Kidney (tissue), 14 donors: ENCODE data around the gene ANO6. TPM values are rescaled to one million over a fixed set of nuclear protein-coding genes. Genes with fewer than 3 reads are reported as not detected.

Experiments
- DNase-seq, 5 donors: peaks; one replicate each; pipeline ENCODE4 v3.0.0-alpha.2; 2013 to 2020
- FAIRE-seq: peaks from 2 replicates; lab custom pipeline; 2012; peaks lifted over from hg19 to GRCh38; lab: Jason Lieb, UNC
- H3K27ac ChIP-seq, 2 donors: one replicate each; pipeline ENCODE4 v1.7.0; 2013; ENCODE audit warnings: low read depth in 2 of 2, low read length in 2 of 2, inconsistent platforms in 1 of 2
- H3K27me3 ChIP-seq: one replicate; pipeline ENCODE4 v1.7.1; 2013; ENCODE audit warnings: low read length, inconsistent platforms; ENCODE audit not compliant: control insufficient read depth, insufficient read depth
- H3K36me3 ChIP-seq, 3 donors: one replicate each; pipeline versions ENCODE4 v1.7.0 to v1.7.1; 2013; ENCODE audit warnings: low read length in 3 of 3, control low read depth in 1 of 3, inconsistent platforms in 1 of 3; ENCODE audit not compliant: insufficient read depth in 3 of 3, control insufficient read depth in 2 of 3
- H3K4me1 ChIP-seq, 3 donors: one replicate each; pipeline versions ENCODE4 v1.7.0 to v1.7.1; 2013; ENCODE audit warnings: low read length in 3 of 3, inconsistent platforms in 1 of 3, low read depth in 1 of 3; ENCODE audit not compliant: control insufficient read depth in 2 of 3, insufficient read depth in 2 of 3
- H3K4me3 ChIP-seq, 3 donors: one replicate each; pipeline versions ENCODE4 v1.7.0 to v1.8.1; 2013; ENCODE audit warnings: low read length in 3 of 3, control low read depth in 1 of 3, inconsistent platforms in 1 of 3
- H3K9ac ChIP-seq, 3 donors: one replicate each; pipeline versions ENCODE4 v1.7.0 to v1.7.1; 2013; ENCODE audit warnings: low read length in 3 of 3, control low read depth in 1 of 3, inconsistent platforms in 1 of 3
- H3K9me3 ChIP-seq, 3 donors: one replicate each; pipeline versions ENCODE4 v1.7.0 to v1.7.1; 2013; ENCODE audit warnings: low read length in 3 of 3, control low read depth in 1 of 3, inconsistent platforms in 1 of 3; ENCODE audit not compliant: control insufficient read depth in 2 of 3, insufficient read depth in 1 of 3
- CTCF ChIP-seq: IDR thresholded peaks from 3 replicates; pipeline ENCODE4 v1.5.1; 2012; ENCODE audit warnings: mild to moderate bottlenecking, moderate library complexity, borderline replicate concordance; ENCODE audit not compliant: insufficient read depth; ENCODE audit errors: extremely low read depth
- intact Hi-C: fragments of 100-400 bp; cut with DNase I; formaldehyde crosslinking; loops from one replicate; pipeline ENCODE4 v1.11.1; 2022
- polyA plus RNA-seq: library from polyadenylated mRNA; stranded (reverse); fragments of 350-450 nt; fragmentation: Illumina TruSeq; extraction: RNeasy Lipid Tissue Mini Kit (QIAGEN cat#74804); gene quantifications from one replicate; pipeline ENCODE4 v1.2.3, GENCODE V29; 2014; ENCODE audit warnings: low read depth, low replicate concordance; ENCODE audit not compliant: insufficient read depth
- total RNA-seq: library from RNA; stranded (reverse); fragmentation: NEBNext Ultra II Directional; extraction: Animal tissue kit (Norgen Biotek cat#: 25700); gene quantifications from one replicate; pipeline ENCODE4 v1.2.1, GENCODE V29; 2021
- donor health status: control.
- donor health status: control.
- donor health status: control.
- donor health status: control.
- donor health status: control.
- donor health status: DM: yes; HTN: yes; CAD: no.
- donor health status: Normal renal cell carcinoma (clear cell type).

ANO6 gene
- total and polyA plus RNA-seq, 2 donors from 2014 or later = 17.2 to 46.3 TPM

GRCh38 chr12:45343269-45344051 lies 127.6 kb downstream of the ANO6 start:
- FAIRE-seq (no peak), DNase-seq (no peak)
- Histone ChIP-seq H3K4me1 (no peaks in the 10 kb centered on the region), H3K9ac (no peak overlapping the region), H3K9me3 (no peaks in the 10 kb centered on the region), H3K36me3 (peaks cover 0 to 6% (median 2%) of the 10 kb centered on the region in 3 donors), H3K4me3 (no peak overlapping the region), H3K27ac (no peak overlapping the region), H3K27me3 (no peaks in the 10 kb centered on the region)
- TF ChIP-seq CTCF = no peak
- intact Hi-C loops = no loop called here

GRCh38 chr12:45348311-45348710 lies 132.4 kb downstream of the ANO6 start:
- no peak for DNase-seq
- Histone ChIP-seq H3K4me3 (no peak overlapping the region), H3K4me1 (no peaks in the 10 kb centered on the region), H3K27ac (no peak overlapping the region), H3K9me3 (no peaks in the 10 kb centered on the region), H3K27me3 (no peaks in the 10 kb centered on the region), H3K9ac (no peak overlapping the region), H3K36me3 (peaks cover 5 to 17% (median 7%) of the 10 kb centered on the region in 3 donors)
- TF ChIP-seq CTCF = no peak
- intact Hi-C loops = no loop called here
- FAIRE-seq = no peak

- FAIRE-seq (no peak), DNase-seq (no peak)
- TF ChIP-seq CTCF = no peak
- Histone ChIP-seq H3K27ac (no peak overlapping the region), H3K4me3 (no peak overlapping the region), H3K4me1 (peaks cover 0 to under 1% (median under 1%) of the 10 kb centered on the region in 3 donors), H3K9ac (no peak overlapping the region), H3K27me3 (no peaks in the 10 kb centered on the region), H3K9me3 (no peaks in the 10 kb centered on the region), H3K36me3 (peaks cover 5 to 17% (median 7%) of the 10 kb centered on the region in 3 donors)
- intact Hi-C loops = no loop called here
Measured at GRCh38 chr12:45348986-45349385, 133.1 kb downstream of the ANO6 start.
